ENCODE results near the gene RGS6. TPM values are rescaled to one million over a fixed set of nuclear protein-coding genes. Genes with fewer than 3 reads are reported as not detected.

Gene RGS6
- total and polyA plus RNA-seq, 4 donors: 0.21 to 5.4 (median 0.45) TPM

- Histone ChIP-seq H3K36me3 (ENCODE audit: control insufficient read depth in 4 of 4, insufficient read depth in 4 of 4, low read length in 4 of 4) (no peaks in the 10 kb centered on the region), H3K27me3 (ENCODE audit: control insufficient read depth in 3 of 3, insufficient read depth in 3 of 3, low read length in 2 of 3) (no peaks in the 10 kb centered on the region), H3K9ac (ENCODE audit: insufficient read depth in 1 of 2, low read length in 2 of 2) (no peak overlapping the region), H3K9me3 (ENCODE audit: control insufficient read depth in 4 of 4, insufficient read depth in 3 of 4, low read length in 3 of 4) (no peaks in the 10 kb centered on the region), H3K4me3 (no peak overlapping the region), H3K27ac (ENCODE audit: low read depth in 1 of 2, low read length in 1 of 2) (no peak overlapping the region), H3K4me1 (ENCODE audit: control insufficient read depth in 5 of 5, insufficient read depth in 5 of 5, low read length in 5 of 5) (peaks cover 0 to 10% (median 0%) of the 10 kb centered on the region in 5 donors)
- ATAC-seq (ENCODE audit: insufficient read depth, low FRiP score): peak; percentile 74
- peak; percentile 87 to 94 (median 91) for DNase-seq
- TF ChIP-seq, protein P1, sequence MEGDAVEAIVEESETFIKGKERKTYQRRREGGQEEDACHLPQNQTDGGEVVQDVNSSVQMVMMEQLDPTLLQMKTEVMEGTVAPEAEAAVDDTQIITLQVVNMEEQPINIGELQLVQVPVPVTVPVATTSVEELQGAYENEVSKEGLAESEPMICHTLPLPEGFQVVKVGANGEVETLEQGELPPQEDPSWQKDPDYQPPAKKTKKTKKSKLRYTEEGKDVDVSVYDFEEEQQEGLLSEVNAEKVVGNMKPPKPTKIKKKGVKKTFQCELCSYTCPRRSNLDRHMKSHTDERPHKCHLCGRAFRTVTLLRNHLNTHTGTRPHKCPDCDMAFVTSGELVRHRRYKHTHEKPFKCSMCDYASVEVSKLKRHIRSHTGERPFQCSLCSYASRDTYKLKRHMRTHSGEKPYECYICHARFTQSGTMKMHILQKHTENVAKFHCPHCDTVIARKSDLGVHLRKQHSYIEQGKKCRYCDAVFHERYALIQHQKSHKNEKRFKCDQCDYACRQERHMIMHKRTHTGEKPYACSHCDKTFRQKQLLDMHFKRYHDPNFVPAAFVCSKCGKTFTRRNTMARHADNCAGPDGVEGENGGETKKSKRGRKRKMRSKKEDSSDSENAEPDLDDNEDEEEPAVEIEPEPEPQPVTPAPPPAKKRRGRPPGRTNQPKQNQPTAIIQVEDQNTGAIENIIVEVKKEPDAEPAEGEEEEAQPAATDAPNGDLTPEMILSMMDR (IDR thresholded peaks at IDR 0.05; ENCODE audit: control extremely low read depth, extremely low read depth): peak; percentile 92
- WGBS, 2 donors: 61 to 65% methylated on average over 11 of the region's 11 CpGs
These were observed 584.9 kb downstream of the RGS6 start for GRCh38 chr14:72516936-72517700.

GRCh38 chr14:72517736-72518135 is 585.5 kb downstream of the RGS6 start:
- Histone ChIP-seq H3K36me3 (ENCODE audit: control insufficient read depth in 4 of 4, insufficient read depth in 4 of 4, low read length in 4 of 4) (no peaks in the 10 kb centered on the region), H3K4me3 (no peak overlapping the region), H3K4me1 (ENCODE audit: control insufficient read depth in 5 of 5, insufficient read depth in 5 of 5, low read length in 5 of 5) (peaks cover 0 to 16% (median 0%) of the 10 kb centered on the region in 5 donors), H3K9me3 (ENCODE audit: control insufficient read depth in 4 of 4, insufficient read depth in 3 of 4, low read length in 3 of 4) (no peaks in the 10 kb centered on the region), H3K27me3 (ENCODE audit: control insufficient read depth in 3 of 3, insufficient read depth in 3 of 3, low read length in 2 of 3) (no peaks in the 10 kb centered on the region), H3K9ac (ENCODE audit: insufficient read depth in 1 of 2, low read length in 2 of 2) (no peak overlapping the region), H3K27ac (ENCODE audit: low read depth in 1 of 2, low read length in 1 of 2) (no peak overlapping the region)
- no peak for DNase-seq
- 84 to 89% methylated on average over 2 of the region's 2 CpGs for WGBS, 2 donors
- ATAC-seq (ENCODE audit: insufficient read depth, low FRiP score): no peak
- TF ChIP-seq, protein P1 (IDR thresholded peaks at IDR 0.05; ENCODE audit: control extremely low read depth, extremely low read depth): no peak

DNA sequence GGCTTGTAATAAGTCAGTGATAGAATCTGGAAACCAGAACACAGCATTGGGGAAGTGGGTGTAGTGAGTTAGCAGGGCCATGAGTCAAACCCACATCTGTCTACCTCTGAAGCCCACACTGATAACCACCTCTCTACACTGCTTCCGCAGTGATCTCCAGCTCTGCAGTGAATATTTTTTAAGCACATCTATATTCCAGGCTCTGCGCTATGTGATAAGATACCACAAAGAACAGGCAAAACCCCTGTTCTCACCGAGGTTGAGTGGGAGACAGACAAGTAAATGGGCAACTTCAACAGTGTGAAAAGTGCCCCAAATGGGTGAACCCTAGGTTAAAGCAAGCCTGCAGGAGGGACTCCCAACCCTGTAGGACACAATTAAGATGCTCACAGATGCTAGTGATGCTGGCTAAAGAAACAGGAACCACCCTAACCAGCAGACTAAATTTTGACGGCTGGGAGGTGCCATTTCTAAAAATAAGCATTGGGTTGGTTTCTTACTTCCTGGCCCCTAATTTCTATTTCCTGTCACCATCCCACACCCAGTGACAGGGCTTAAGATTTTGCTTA is 586.7 kb downstream of the RGS6 start:
- Histone ChIP-seq H3K9ac (ENCODE audit: insufficient read depth in 1 of 2, low read length in 2 of 2) (no peak overlapping the region), H3K4me1 (ENCODE audit: control insufficient read depth in 5 of 5, insufficient read depth in 5 of 5, low read length in 5 of 5) (peaks cover 0 to 24% (median 2%) of the 10 kb centered on the region in 5 donors), H3K36me3 (ENCODE audit: control insufficient read depth in 4 of 4, insufficient read depth in 4 of 4, low read length in 4 of 4) (no peaks in the 10 kb centered on the region), H3K27ac (ENCODE audit: low read depth in 1 of 2, low read length in 1 of 2) (no peak overlapping the region), H3K9me3 (ENCODE audit: control insufficient read depth in 4 of 4, insufficient read depth in 3 of 4, low read length in 3 of 4) (peaks cover 0 to 2% (median 0%) of the 10 kb centered on the region in 4 donors), H3K27me3 (ENCODE audit: control insufficient read depth in 3 of 3, insufficient read depth in 3 of 3, low read length in 2 of 3) (no peaks in the 10 kb centered on the region), H3K4me3 (no peak overlapping the region)
- WGBS, 2 donors: 20 to 50% methylated on average over 4 of the region's 4 CpGs
- ATAC-seq (ENCODE audit: insufficient read depth, low FRiP score) (no peak), DNase-seq (no peak)
- TF ChIP-seq, protein P1 (IDR thresholded peaks at IDR 0.05; ENCODE audit: control extremely low read depth, extremely low read depth): no peak

Measured in lung (tissue), 12 donors.